ENCODE measurements around the gene FRMD1.

DNA sequence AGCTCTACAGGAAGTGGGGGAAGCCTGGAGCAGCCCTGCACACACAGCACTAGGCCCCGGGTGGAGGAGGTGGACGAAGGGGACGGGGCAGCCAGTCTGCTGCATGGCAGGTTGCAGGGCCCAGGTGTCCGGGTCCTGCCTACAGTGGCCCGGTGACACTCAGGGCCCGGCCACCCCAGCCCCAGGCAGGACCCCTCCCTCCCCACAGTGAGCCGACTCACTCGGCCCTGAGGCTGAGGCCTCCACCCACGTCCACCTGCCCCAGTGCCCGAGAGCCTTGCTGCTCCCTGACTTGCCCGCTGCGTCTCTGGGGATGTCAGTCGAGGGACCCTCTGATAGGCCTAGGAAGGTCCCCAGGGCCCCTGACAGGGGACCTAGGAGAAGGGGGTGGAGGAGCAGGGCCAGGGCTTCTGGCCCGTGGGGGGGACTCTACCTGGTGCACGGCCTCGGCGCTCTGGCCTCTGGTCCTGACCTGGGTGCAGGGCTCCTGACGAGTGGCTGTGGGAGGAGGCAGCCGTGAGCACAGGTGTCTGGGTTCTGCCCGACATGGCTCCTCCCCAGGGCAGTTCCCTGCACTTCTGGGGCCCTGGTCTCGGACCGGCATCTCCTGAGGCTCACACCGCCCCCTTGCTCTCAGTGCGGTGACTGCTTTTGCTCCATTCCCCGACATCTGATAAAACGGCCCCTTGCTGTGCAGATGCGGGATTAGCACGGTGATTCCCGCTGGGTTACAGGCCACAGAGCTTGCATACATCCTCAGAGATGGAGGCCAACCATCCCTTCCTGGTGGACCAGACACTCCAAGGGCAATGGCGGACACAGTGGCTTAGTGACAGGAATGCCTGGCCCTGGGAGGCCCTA is 20.1 kb downstream of the FRMD1 start:
- TF ChIP-seq CTCF (conservative IDR thresholded peaks at IDR 0.05; ENCODE audit: low read depth, low read length) (no peak), EZH2 (IDR thresholded peaks at IDR 0.05; ENCODE audit: low read length, unreplicated experiment) (no peak)
